Uterus (tissue), 2 donors: Measurements from ENCODE around the gene RAD51B.

Source experiments
- CTCF ChIP-seq, 4 experiments: fragments of 200-600 bp in 2 of 4; fragments of 450-650 bp in 2 of 4; sonication (generic) in 2 of 4; IDR thresholded peaks; one replicate each; pipeline ENCODE4 v1.5.1; 2016 to 2019; ENCODE audit warnings: antibody characterized with exemption in 4 of 4, mild to moderate bottlenecking in 2 of 4, moderate library complexity in 1 of 4
- POLR2A ChIP-seq, 2 donors: fragments of 450-650 bp; IDR thresholded peaks; one replicate each; pipeline ENCODE4 v1.6.1; 2016; ENCODE audit warnings: antibody characterized with exemption in 2 of 2, mild to moderate bottlenecking in 1 of 2, moderate library complexity in 1 of 2

GRCh38 chr14:68106456-68106855 lies 286.9 kb downstream of the RAD51B start:
- no peak for TF ChIP-seq CTCF (IDR thresholded peaks at IDR 0.05)
- no peak for TF ChIP-seq POLR2A (IDR thresholded peaks at IDR 0.05)
